HUES64 (cell line): ENCODE data around the gene KCNQ1.

Experiments
- H3K27ac ChIP-seq: 2 replicates; pipeline ENCODE4 v1.7.0; 2013; ENCODE audit warnings: low read depth, low read length, inconsistent platforms
- H3K27me3 ChIP-seq: 2 replicates; pipeline ENCODE4 v1.6.1; 2013; ENCODE audit warnings: mild to moderate bottlenecking, low read length; ENCODE audit not compliant: insufficient read depth
- H3K36me3 ChIP-seq: 2 replicates; pipeline ENCODE4 v1.6.1; 2013; ENCODE audit warnings: mild to moderate bottlenecking, low read length; ENCODE audit not compliant: insufficient read depth
- H3K4me1 ChIP-seq: 2 replicates; pipeline ENCODE4 v1.6.1; 2013; ENCODE audit warnings: mild to moderate bottlenecking, low read length, moderate library complexity; ENCODE audit not compliant: insufficient read depth
- H3K4me3 ChIP-seq: 2 replicates; pipeline ENCODE4 v1.5.1; 2013; ENCODE audit warnings: mild to moderate bottlenecking, low read length, moderate library complexity
- H3K9ac ChIP-seq: 2 replicates; pipeline ENCODE4 v1.6.1; 2013; ENCODE audit warnings: mild to moderate bottlenecking, low read depth, low read length
- H3K9me3 ChIP-seq: 2 replicates; pipeline ENCODE4 v1.6.1; 2013; ENCODE audit warnings: low read depth, low read length; ENCODE audit not compliant: insufficient read depth
- WGBS: fragments of 150-250, 120-280 bp; methylation state at CpG from one replicate; pipeline ENCODE4 v1.1.7; 2013; ENCODE audit warnings: missing lambda C conversion rate; 5-methylcytosine and 5-hydroxymethylcytosine counted together

Gene KCNQ1

GRCh38 chr11:2549876-2550605, 105.2 kb downstream of the KCNQ1 start:
- Histone ChIP-seq H3K27me3 (peaks cover 93% of the 10 kb centered on the region), H3K27ac (no peak overlapping the region), H3K4me1 (no peaks in the 10 kb centered on the region), H3K4me3 (no peak overlapping the region), H3K36me3 (no peaks in the 10 kb centered on the region), H3K9me3 (no peaks in the 10 kb centered on the region), H3K9ac (no peak overlapping the region)
- 93% methylated on average over 35 of the region's 36 CpGs for WGBS

- Histone ChIP-seq H3K4me3 (no peak overlapping the region), H3K27me3 (peaks cover 94% of the 10 kb centered on the region), H3K9ac (no peak overlapping the region), H3K36me3 (no peaks in the 10 kb centered on the region), H3K4me1 (no peaks in the 10 kb centered on the region), H3K9me3 (no peaks in the 10 kb centered on the region), H3K27ac (no peak overlapping the region)
- WGBS: 94% methylated on average over 8 of the region's 8 CpGs
These were observed 105.8 kb downstream of the KCNQ1 start for GRCh38 chr11:2550606-2550970.

GRCh38 chr11:2551131-2551530, 106.3 kb downstream of the KCNQ1 start:
- Histone ChIP-seq H3K27ac (no peak overlapping the region), H3K9ac (no peak overlapping the region), H3K4me3 (no peak overlapping the region), H3K9me3 (no peaks in the 10 kb centered on the region), H3K4me1 (no peaks in the 10 kb centered on the region), H3K36me3 (no peaks in the 10 kb centered on the region), H3K27me3 (peaks cover 94% of the 10 kb centered on the region)
- WGBS: 93% methylated on average over 12 of the region's 12 CpGs

GRCh38 chr11:2552210-2552609, 107.4 kb downstream of the KCNQ1 start:
- 86% methylated on average over 5 of the region's 5 CpGs for WGBS
- Histone ChIP-seq H3K4me1 (no peaks in the 10 kb centered on the region), H3K9me3 (no peaks in the 10 kb centered on the region), H3K4me3 (no peak overlapping the region), H3K27ac (no peak overlapping the region), H3K9ac (no peak overlapping the region), H3K36me3 (no peaks in the 10 kb centered on the region), H3K27me3 (peaks cover 91% of the 10 kb centered on the region)

GRCh38 chr11:2553198-2553597, 108.4 kb downstream of the KCNQ1 start:
- H3K4me3 ChIP-seq: no peak overlapping the region
- H3K36me3 ChIP-seq: no peaks in the 10 kb centered on the region
- no peaks in the 10 kb centered on the region for H3K4me1 ChIP-seq
- H3K27ac ChIP-seq: no peak overlapping the region
- H3K9me3 ChIP-seq: 0 out of 2 replicates have a peak, but pooled peaks cover 4% of the 10 kb centered on the region
- H3K27me3 ChIP-seq: peaks cover 91% of the 10 kb centered on the region
- no peak overlapping the region for H3K9ac ChIP-seq
- 100% methylated on average over 1 of the region's 2 CpGs for WGBS

- Histone ChIP-seq H3K27me3 (peaks cover 84% of the 10 kb centered on the region), H3K27ac (no peak overlapping the region), H3K4me1 (no peaks in the 10 kb centered on the region), H3K36me3 (no peaks in the 10 kb centered on the region), H3K4me3 (no peak overlapping the region), H3K9ac (no peak overlapping the region), H3K9me3 (0 out of 2 replicates have a peak, but pooled peaks cover 4% of the 10 kb centered on the region)
- WGBS: 95% methylated on average over 9 of the region's 9 CpGs
These were observed 109.1 kb downstream of the KCNQ1 start for GRCh38 chr11:2553886-2554285.

GRCh38 chr11:2554338-2555207, 109.8 kb downstream of the KCNQ1 start:
- Histone ChIP-seq H3K9ac (no peak overlapping the region), H3K36me3 (no peaks in the 10 kb centered on the region), H3K27ac (no peak overlapping the region), H3K9me3 (0 out of 2 replicates have a peak, but pooled peaks cover 4% of the 10 kb centered on the region), H3K27me3 (peaks cover 85% of the 10 kb centered on the region), H3K4me1 (no peaks in the 10 kb centered on the region), H3K4me3 (no peak overlapping the region)
- WGBS: 87% methylated on average over 16 of the region's 16 CpGs

- Histone ChIP-seq H3K4me3 (no peak overlapping the region), H3K9me3 (0 out of 2 replicates have a peak, but pooled peaks cover 4% of the 10 kb centered on the region), H3K36me3 (no peaks in the 10 kb centered on the region), H3K27me3 (peaks cover 77% of the 10 kb centered on the region), H3K27ac (no peak overlapping the region), H3K4me1 (no peaks in the 10 kb centered on the region), H3K9ac (no peak overlapping the region)
- WGBS: 84% methylated on average over 11 of the region's 11 CpGs
These were observed 110.5 kb downstream of the KCNQ1 start for GRCh38 chr11:2555336-2555735.

- WGBS: 88% methylated on average over 12 of the region's 12 CpGs
- no peaks in the 10 kb centered on the region for H3K4me1 ChIP-seq
- peaks cover 71% of the 10 kb centered on the region for H3K27me3 ChIP-seq
- H3K9me3 ChIP-seq: 0 out of 2 replicates have a peak, but pooled peaks cover 4% of the 10 kb centered on the region
- no peaks in the 10 kb centered on the region for H3K36me3 ChIP-seq
- H3K4me3 ChIP-seq: no peak overlapping the region
- H3K27ac ChIP-seq: no peak overlapping the region
- no peak overlapping the region for H3K9ac ChIP-seq
These were observed 111.1 kb downstream of the KCNQ1 start for GRCh38 chr11:2555891-2556290.

GRCh38 chr11:2557381-2557780, 112.6 kb downstream of the KCNQ1 start:
- H3K27me3 ChIP-seq: peaks cover 57% of the 10 kb centered on the region

GRCh38 chr11:2558397-2558796, 113.6 kb downstream of the KCNQ1 start:
- Histone ChIP-seq H3K9ac (no peak overlapping the region), H3K4me3 (no peak overlapping the region), H3K27me3 (peaks cover 47% of the 10 kb centered on the region), H3K36me3 (no peaks in the 10 kb centered on the region), H3K9me3 (0 out of 2 replicates have a peak, but pooled peaks cover 4% of the 10 kb centered on the region), H3K27ac (no peak overlapping the region), H3K4me1 (no peaks in the 10 kb centered on the region)
- 94% methylated on average over 17 of the region's 17 CpGs for WGBS

More at GRCh38 chr11:2557381-2557780, 112.6 kb downstream of the KCNQ1 start:
- 0 out of 2 replicates have a peak, but pooled peaks cover 4% of the 10 kb centered on the region for H3K9me3 ChIP-seq
- no peaks in the 10 kb centered on the region for H3K36me3 ChIP-seq
- H3K27ac ChIP-seq: no peak overlapping the region
- 96% methylated on average over 4 of the region's 4 CpGs for WGBS
- no peak overlapping the region for H3K9ac ChIP-seq
- H3K4me3 ChIP-seq: no peak overlapping the region
- no peaks in the 10 kb centered on the region for H3K4me1 ChIP-seq
